ENCODE results near the gene ARHGAP44.

The ARHGAP44 gene

DNA sequence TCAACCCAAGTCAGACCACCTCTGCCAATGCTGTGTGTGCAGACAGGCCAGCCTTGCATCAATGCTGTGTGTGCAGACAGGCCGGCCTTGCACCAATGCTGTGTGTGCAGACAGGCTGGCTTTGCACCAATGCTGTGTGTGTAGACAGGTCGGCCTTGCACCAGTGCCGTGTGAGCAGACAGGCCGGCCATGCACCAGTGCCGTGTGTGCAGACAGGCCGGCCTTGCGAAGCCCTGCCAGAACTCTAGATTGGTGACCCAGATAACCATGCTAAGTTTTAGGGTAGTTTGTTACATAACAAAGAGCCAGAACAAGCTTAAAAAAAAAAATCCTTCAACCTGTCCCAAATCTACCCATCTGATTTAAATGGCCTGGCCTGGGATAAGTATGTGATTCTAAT is 174.2 kb downstream of the ARHGAP44 start:
- POLR2A ChIA-PET: no interaction called here
- DNase-seq (ENCODE audit: extremely low spot score): no peak
- no peak for TF ChIP-seq ZNF384 (IDR thresholded peaks at IDR 0.05)
- no peak for TF ChIP-seq SP1 (IDR thresholded peaks at IDR 0.05)
- no peak for TF ChIP-seq BHLHE40 (IDR thresholded peaks at IDR 0.05; ENCODE audit: borderline replicate concordance)
- TF ChIP-seq, protein P1, sequence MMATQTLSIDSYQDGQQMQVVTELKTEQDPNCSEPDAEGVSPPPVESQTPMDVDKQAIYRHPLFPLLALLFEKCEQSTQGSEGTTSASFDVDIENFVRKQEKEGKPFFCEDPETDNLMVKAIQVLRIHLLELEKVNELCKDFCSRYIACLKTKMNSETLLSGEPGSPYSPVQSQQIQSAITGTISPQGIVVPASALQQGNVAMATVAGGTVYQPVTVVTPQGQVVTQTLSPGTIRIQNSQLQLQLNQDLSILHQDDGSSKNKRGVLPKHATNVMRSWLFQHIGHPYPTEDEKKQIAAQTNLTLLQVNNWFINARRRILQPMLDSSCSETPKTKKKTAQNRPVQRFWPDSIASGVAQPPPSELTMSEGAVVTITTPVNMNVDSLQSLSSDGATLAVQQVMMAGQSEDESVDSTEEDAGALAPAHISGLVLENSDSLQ (IDR thresholded peaks at IDR 0.05): no peak
- no peak for TF ChIP-seq NFRKB (IDR thresholded peaks at IDR 0.05)
- no peak for TF ChIP-seq FOXA1 (IDR thresholded peaks at IDR 0.05)
- TF ChIP-seq FOXM1 (IDR thresholded peaks at IDR 0.05; ENCODE audit: borderline replicate concordance): no peak
- TF ChIP-seq TARDBP (IDR thresholded peaks at IDR 0.05): no peak
- no peak for TF ChIP-seq ELF4 (IDR thresholded peaks at IDR 0.05)
- no peak for TF ChIP-seq CTBP1 (IDR thresholded peaks at IDR 0.05; ENCODE audit: borderline replicate concordance)
- TF ChIP-seq ARNT (IDR thresholded peaks at IDR 0.05): no peak
- TF ChIP-seq SUZ12 (IDR thresholded peaks at IDR 0.05): no peak
- TF ChIP-seq L3MBTL2 (conservative IDR thresholded peaks at IDR 0.05): no peak
- TF ChIP-seq HDGF (IDR thresholded peaks at IDR 0.05; ENCODE audit: borderline replicate concordance): no peak
- no peak for TF ChIP-seq LEF1 (IDR thresholded peaks at IDR 0.05; ENCODE audit: borderline replicate concordance)
- no peak for TF ChIP-seq FOXK2 (IDR thresholded peaks at IDR 0.05)
- CTCF ChIA-PET: no interaction called here

DNA sequence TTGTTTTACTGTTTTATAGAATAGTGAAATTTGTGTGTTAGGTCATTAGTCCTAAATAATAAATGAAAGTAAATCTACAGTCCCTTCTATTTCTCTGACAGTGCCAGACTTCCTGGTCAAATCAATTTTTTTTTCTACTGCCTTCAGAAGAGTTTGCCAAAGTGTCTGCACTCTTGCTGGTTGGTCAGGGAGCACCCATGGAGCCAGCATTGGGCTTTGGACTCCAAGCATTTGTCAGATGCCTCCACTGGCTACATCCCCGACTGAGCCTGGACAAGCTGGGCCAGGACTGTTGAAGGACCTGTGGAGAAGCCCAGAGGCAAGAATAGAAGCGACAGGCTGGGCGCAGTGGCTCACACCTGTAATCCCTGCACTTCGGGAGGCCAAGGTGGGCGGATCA is 174.9 kb downstream of the ARHGAP44 start:
- TF ChIP-seq TARDBP (IDR thresholded peaks at IDR 0.05) (no peak), ARNT (IDR thresholded peaks at IDR 0.05) (no peak), HDGF (IDR thresholded peaks at IDR 0.05; ENCODE audit: borderline replicate concordance) (no peak), ZNF384 (IDR thresholded peaks at IDR 0.05) (no peak), NFRKB (IDR thresholded peaks at IDR 0.05) (no peak), BHLHE40 (IDR thresholded peaks at IDR 0.05; ENCODE audit: borderline replicate concordance) (no peak), L3MBTL2 (conservative IDR thresholded peaks at IDR 0.05) (no peak), SUZ12 (IDR thresholded peaks at IDR 0.05) (no peak), SP1 (IDR thresholded peaks at IDR 0.05) (no peak)
- TF ChIP-seq, protein P1 (IDR thresholded peaks at IDR 0.05): no peak
- ChIA-PET CTCF (no interaction called here), POLR2A (no interaction called here)
- DNase-seq (ENCODE audit: extremely low spot score): no peak

DNA sequence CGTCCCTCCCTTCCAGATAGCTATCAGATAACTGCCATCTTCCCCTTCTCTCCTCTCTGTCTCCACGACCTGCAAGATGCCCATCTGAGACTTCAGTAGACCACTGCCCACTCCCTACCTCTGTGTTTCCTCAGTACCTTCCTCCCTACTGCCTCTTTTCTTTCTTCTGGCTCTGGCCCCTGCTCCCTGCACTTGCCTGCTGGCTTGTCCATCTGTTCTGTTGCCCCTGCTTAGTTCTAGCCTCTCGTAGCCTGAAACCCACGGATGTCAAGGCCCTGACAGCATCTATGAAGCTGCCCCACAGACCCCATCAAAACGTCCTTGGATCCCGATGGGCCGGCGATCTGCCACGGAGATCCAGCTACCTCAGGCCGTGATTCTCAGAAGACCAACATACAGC is 175.5 kb downstream of the ARHGAP44 start:
- POLR2A ChIA-PET: no interaction called here
- TF ChIP-seq ELF4 (IDR thresholded peaks at IDR 0.05) (no peak), CTBP1 (IDR thresholded peaks at IDR 0.05; ENCODE audit: borderline replicate concordance) (no peak), TARDBP (IDR thresholded peaks at IDR 0.05) (no peak), BHLHE40 (IDR thresholded peaks at IDR 0.05; ENCODE audit: borderline replicate concordance) (no peak)
- no peak for DNase-seq (ENCODE audit: extremely low spot score)
- CTCF ChIA-PET: no interaction called here

GRCh38 chr17:12965988-12966387 is 176.7 kb downstream of the ARHGAP44 start:
- ChIA-PET CTCF (no interaction called here), POLR2A (no interaction called here)
- TF ChIP-seq ARNT (IDR thresholded peaks at IDR 0.05): no peak
- no peak for TF ChIP-seq CTBP1 (IDR thresholded peaks at IDR 0.05; ENCODE audit: borderline replicate concordance)
- no peak for TF ChIP-seq FOXA1 (IDR thresholded peaks at IDR 0.05)
- DNase-seq (ENCODE audit: extremely low spot score): no peak

DNA sequence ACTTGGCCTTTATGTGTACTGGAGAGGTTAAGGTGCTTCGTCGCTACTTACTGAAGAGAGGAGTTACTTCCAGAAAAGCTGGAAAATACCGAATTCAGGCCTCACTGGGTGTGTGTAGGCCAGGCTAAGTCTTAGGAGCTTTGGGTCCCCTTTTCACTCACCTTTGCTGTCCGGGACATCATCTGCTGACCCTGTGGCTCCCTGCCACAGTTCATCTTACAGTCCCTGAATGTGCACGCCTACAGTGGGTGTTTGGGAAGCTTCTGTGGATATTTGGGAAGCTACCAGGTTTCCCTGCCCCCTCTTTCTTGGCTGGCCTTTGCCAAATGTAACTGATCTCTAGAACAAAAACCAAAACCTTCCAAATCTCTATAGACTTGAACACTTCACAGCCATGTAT is 177.1 kb downstream of the ARHGAP44 start:
- TF ChIP-seq FOXA1 (IDR thresholded peaks at IDR 0.05) (no peak), ELF4 (IDR thresholded peaks at IDR 0.05) (no peak), ARNT (IDR thresholded peaks at IDR 0.05) (no peak), TARDBP (IDR thresholded peaks at IDR 0.05) (no peak), L3MBTL2 (conservative IDR thresholded peaks at IDR 0.05) (no peak), LEF1 (IDR thresholded peaks at IDR 0.05; ENCODE audit: borderline replicate concordance) (no peak), FOXK2 (IDR thresholded peaks at IDR 0.05) (no peak), HDGF (IDR thresholded peaks at IDR 0.05; ENCODE audit: borderline replicate concordance) (no peak), NFRKB (IDR thresholded peaks at IDR 0.05) (no peak), BHLHE40 (IDR thresholded peaks at IDR 0.05; ENCODE audit: borderline replicate concordance) (no peak)
- TF ChIP-seq, protein P1 (IDR thresholded peaks at IDR 0.05): no peak
- no peak for DNase-seq (ENCODE audit: extremely low spot score)
- ChIA-PET POLR2A (no interaction called here), CTCF (no interaction called here)

DNA sequence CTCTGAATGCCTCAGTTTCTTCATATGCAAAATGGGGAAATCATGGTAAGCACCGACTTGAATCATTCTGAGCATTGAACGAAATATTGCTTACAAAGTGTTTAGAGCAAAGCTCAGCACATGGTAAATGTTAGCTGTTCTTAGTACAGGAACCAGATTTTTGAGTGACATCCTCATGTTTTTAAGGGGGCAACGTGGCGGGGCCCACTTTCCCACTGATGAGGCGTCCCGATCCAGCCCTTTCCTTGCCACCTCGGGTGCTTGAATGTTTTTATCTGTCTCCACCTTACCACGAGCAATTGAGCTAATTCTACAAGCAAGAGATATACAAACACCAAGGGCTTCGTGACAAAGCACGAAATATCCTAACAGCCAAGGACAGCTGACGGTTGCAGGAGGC is 178.7 kb downstream of the ARHGAP44 start:
- DNase-seq (ENCODE audit: extremely low spot score): no peak
- ChIA-PET CTCF (no interaction called here), POLR2A (no interaction called here)
- TF ChIP-seq HDGF (IDR thresholded peaks at IDR 0.05; ENCODE audit: borderline replicate concordance) (no peak), L3MBTL2 (conservative IDR thresholded peaks at IDR 0.05) (no peak), FOXK2 (IDR thresholded peaks at IDR 0.05) (no peak)

- POLR2A ChIA-PET: interaction anchor here (1.3 kb wide), 1 partner anchor 44 kb away, joined by 3 read pairs; the partner anchor contains the start of gene ELAC2
- CTCF ChIA-PET: no interaction called here
- no peak for DNase-seq (ENCODE audit: extremely low spot score)
- no peak for TF ChIP-seq NFRKB (IDR thresholded peaks at IDR 0.05)
- no peak for TF ChIP-seq ZNF384 (IDR thresholded peaks at IDR 0.05)
- TF ChIP-seq FOXA1 (IDR thresholded peaks at IDR 0.05): no peak
- no peak for TF ChIP-seq BHLHE40 (IDR thresholded peaks at IDR 0.05; ENCODE audit: borderline replicate concordance)
- TF ChIP-seq, protein P1 (IDR thresholded peaks at IDR 0.05): no peak
- TF ChIP-seq ELF4 (IDR thresholded peaks at IDR 0.05): no peak
- TF ChIP-seq FOXM1 (IDR thresholded peaks at IDR 0.05; ENCODE audit: borderline replicate concordance): no peak
- TF ChIP-seq SP1 (IDR thresholded peaks at IDR 0.05): no peak
- TF ChIP-seq ARNT (IDR thresholded peaks at IDR 0.05): no peak
- no peak for TF ChIP-seq CTBP1 (IDR thresholded peaks at IDR 0.05; ENCODE audit: borderline replicate concordance)
- TF ChIP-seq SUZ12 (IDR thresholded peaks at IDR 0.05): no peak
- TF ChIP-seq FOXK2 (IDR thresholded peaks at IDR 0.05): no peak
- no peak for TF ChIP-seq LEF1 (IDR thresholded peaks at IDR 0.05; ENCODE audit: borderline replicate concordance)
- TF ChIP-seq HDGF (IDR thresholded peaks at IDR 0.05; ENCODE audit: borderline replicate concordance): no peak
- TF ChIP-seq L3MBTL2 (conservative IDR thresholded peaks at IDR 0.05): no peak
- no peak for TF ChIP-seq TARDBP (IDR thresholded peaks at IDR 0.05)
Observed at GRCh38 chr17:12973496-12974004, 184.3 kb downstream of the ARHGAP44 start.

All from HEK293T (cell line).